NCI-H128 (cell line): ENCODE data around the gene SPRR2A.
"Not testable (repeated sequence)": the region's sequence is repeated elsewhere in the genome, so short reads cannot be mapped to it uniquely, and the experiment has no call there.

Experiments
- DNase-seq: peaks from one replicate; lab custom pipeline; 2025; ENCODE audit not compliant: unreplicated experiment; lab: John Stamatoyannopoulos, UW

SPRR2A gene

GRCh38 chr1:153057375-153057774, at the start of gene SPRR2A:
Gene SPRR2A, minus strand, starts transcription at chr1:153057512. Its CDS starts 777 bp downstream, at chr1:153056735.
- no peak for DNase-seq

GRCh38 chr1:153100245-153100644, 42.9 kb upstream of the SPRR2A start:
- no peak for DNase-seq

GRCh38 chr1:153099461-153100045, 42.2 kb upstream of the SPRR2A start:
- no peak for DNase-seq

GRCh38 chr1:153095764-153096163, 38.5 kb upstream of the SPRR2A start:
- no peak for DNase-seq

GRCh38 chr1:153094426-153094825, 37.1 kb upstream of the SPRR2A start, which contains the start of gene SPRR2E:
Gene SPRR2E, minus strand, starts transcription at chr1:153094526. Its CDS starts 775 bp downstream, at chr1:153093751.
- no peak for DNase-seq

GRCh38 chr1:153087652-153088051, 30.3 kb upstream of the SPRR2A start:
- no peak for DNase-seq

- no peak for DNase-seq
These were observed 24.4 kb upstream of the SPRR2A start for GRCh38 chr1:153081736-153082135.

GRCh38 chr1:153072806-153073726, 15.8 kb upstream of the SPRR2A start:
- no peak for DNase-seq

- DNase-seq: no peak
These were observed 14.2 kb upstream of the SPRR2A start, which contains the start of gene SPRR2B for GRCh38 chr1:153071511-153071910. Gene SPRR2B, minus strand, starts transcription at chr1:153071611. Its CDS starts 772 bp downstream, at chr1:153070839.

GRCh38 chr1:153070243-153070642, 12.9 kb upstream of the SPRR2A start:
- DNase-seq: no peak

GRCh38 chr1:153058826-153059784, 1.8 kb upstream of the SPRR2A start:
- DNase-seq: no peak

- DNase-seq: no peak
These were observed 842 bp upstream of the SPRR2A start for GRCh38 chr1:153058154-153058553.

- DNase-seq: not testable (repeated sequence)
These were observed 1.2 kb downstream of the SPRR2A start for GRCh38 chr1:153056111-153056510.

- no peak for DNase-seq
These were observed 8.1 kb downstream of the SPRR2A start for GRCh38 chr1:153049211-153049610.

GRCh38 chr1:153040950-153041631, 16.2 kb downstream of the SPRR2A start, which contains the start of gene SPRR2D:
Gene SPRR2D, minus strand, starts transcription at chr1:153041120. Its CDS starts 774 bp downstream, at chr1:153040346.
- no peak for DNase-seq

GRCh38 chr1:153035211-153035610, 22.1 kb downstream of the SPRR2A start:
- no peak for DNase-seq

- DNase-seq: no peak
These were observed 24.5 kb downstream of the SPRR2A start for GRCh38 chr1:153032677-153033308.

- no peak for DNase-seq
These were observed 25.2 kb downstream of the SPRR2A start for GRCh38 chr1:153032073-153032472.

- DNase-seq: no peak
These were observed 26.4 kb downstream of the SPRR2A start, which contains the start of gene SPRR1B for GRCh38 chr1:153030895-153031294. Gene SPRR1B, plus strand, starts transcription at chr1:153031203. Its CDS starts 1,143 bp downstream, at chr1:153032346.

- no peak for DNase-seq
These were observed 28.5 kb downstream of the SPRR2A start for GRCh38 chr1:153028766-153029165.
